HG02763 (cell line): Measurements from ENCODE around the gene GAK.

Source experiments
- ATAC-seq: cut with Tn5 transposase; IDR thresholded peaks from one replicate; pipeline ENCODE4 v1.9.1; 2021; ENCODE audit warnings: mild to moderate bottlenecking, moderate library complexity; ENCODE audit not compliant: unreplicated experiment

Gene GAK

GRCh38 chr4:964346-965025 lies 32.4 kb upstream of the GAK start:
- no peak for ATAC-seq

GRCh38 chr4:963276-964225 lies 31.4 kb upstream of the GAK start:
- no peak for ATAC-seq

GRCh38 chr4:962231-963208 lies 30.4 kb upstream of the GAK start:
- ATAC-seq, result no peak

- ATAC-seq, result no peak
These were observed 29.5 kb upstream of the GAK start for GRCh38 chr4:961351-962230.

DNA sequence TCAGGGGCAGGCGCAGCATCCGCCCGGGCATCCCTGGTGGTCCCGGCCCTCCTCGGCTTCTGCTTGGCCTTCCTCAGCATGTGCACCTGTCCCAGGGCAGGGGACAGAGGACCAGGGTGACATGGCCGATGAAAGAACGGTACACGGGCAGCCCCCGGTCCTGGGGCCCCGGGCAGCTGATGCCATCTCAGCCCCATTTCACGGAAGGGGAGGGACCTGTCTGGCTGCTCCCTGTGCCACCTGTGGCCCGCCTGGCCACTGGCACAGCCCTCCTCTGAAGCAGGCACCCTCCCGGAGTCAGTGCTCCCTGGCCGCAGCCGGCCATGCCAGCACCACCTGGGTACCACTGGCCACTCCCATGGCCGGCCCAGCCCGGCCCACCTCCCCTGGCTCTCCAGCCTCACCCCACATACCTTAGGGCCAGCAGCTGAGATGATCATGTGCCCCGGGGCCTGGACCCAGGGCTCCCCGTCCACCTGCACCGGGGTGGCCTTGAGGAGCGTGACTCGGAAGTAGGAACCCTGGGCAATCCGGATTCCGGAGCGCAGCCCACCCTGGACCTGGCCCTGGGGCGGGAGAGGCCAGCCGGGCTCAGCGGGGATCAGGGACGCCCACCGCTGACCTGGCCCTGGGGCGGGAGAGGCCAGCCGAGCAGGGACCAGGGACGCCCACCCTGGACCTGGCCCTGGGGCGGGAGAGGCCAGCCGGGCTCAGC lies 28.7 kb upstream of the GAK start:
- no peak for ATAC-seq

- ATAC-seq, result no peak
These were observed 28.1 kb upstream of the GAK start for GRCh38 chr4:960140-960635.

DNA sequence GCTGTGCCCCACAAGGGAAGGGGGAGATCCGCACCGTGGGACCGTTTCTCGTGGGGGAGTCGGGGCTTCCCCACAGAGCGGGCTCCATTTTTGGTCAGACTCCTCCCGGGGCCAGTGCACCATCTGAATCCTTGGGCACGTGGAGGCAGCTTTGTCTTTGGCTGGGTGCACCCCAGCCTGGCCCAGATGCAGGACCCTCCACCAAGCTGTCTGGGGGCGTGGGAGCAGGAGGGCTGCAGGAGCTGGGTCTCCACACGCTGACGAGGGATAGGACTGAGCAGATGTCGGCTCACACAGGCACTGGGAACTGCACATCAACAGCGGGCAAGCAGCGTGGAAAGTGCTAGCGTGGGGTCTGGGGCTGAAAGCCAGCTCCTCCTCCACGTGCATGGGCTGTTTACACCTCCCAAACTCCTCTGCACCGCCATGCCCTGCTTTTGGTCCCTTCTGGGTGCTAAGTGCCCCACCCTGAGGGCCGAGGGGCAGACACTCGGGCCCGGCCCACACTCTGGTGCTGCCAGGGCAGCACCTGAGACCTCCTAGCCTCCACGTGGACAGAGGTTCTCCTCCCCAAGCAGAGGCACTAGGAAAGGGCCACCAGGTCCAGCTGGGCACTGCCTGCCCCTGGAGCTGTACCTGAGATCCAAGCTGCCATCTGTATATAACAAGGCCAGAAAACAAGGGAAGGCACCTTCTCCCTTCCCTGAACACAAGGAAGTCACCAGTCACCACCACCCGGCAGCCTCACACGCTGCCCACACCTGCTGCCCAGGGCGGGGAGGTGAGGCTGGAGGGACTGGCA lies 27.4 kb upstream of the GAK start:
- no peak for ATAC-seq

- no peak for ATAC-seq
These were observed 26.7 kb upstream of the GAK start for GRCh38 chr4:958696-959337.

GRCh38 chr4:958314-958665 lies 26.2 kb upstream of the GAK start:
- no peak for ATAC-seq

DNA sequence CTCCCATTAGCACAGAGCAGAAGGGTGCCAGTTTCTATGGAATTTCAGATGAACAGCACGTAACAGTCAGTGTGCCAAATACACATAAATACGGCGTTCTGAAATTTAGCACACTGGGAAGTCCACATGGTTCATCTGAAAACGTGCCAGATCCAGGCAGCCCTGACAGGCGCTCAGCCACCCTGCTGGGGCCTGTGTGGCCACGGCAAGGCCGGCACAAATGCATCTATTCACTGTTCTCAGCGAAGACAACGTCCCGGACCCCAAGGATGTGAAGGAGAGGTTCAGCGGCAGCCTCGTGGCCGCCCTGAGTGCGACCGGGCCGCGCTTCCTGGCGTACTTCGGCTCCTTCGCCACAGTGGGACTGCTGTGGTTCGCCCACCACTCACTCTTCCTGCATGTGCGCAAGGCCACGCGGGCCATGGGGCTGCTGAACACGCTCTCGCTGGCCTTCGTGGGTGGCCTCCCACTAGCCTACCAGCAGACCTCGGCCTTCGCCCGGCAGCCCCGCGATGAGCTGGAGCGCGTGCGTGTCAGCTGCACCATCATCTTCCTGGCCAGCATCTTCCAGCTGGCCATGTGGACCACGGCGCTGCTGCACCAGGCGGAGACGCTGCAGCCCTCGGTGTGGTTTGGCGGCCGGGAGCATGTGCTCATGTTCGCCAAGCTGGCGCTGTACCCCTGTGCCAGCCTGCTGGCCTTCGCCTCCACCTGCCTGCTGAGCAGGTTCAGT lies 25.6 kb upstream of the GAK start:
- no peak for ATAC-seq

GRCh38 chr4:957231-957580 lies 25.1 kb upstream of the GAK start:
- no peak for ATAC-seq

DNA sequence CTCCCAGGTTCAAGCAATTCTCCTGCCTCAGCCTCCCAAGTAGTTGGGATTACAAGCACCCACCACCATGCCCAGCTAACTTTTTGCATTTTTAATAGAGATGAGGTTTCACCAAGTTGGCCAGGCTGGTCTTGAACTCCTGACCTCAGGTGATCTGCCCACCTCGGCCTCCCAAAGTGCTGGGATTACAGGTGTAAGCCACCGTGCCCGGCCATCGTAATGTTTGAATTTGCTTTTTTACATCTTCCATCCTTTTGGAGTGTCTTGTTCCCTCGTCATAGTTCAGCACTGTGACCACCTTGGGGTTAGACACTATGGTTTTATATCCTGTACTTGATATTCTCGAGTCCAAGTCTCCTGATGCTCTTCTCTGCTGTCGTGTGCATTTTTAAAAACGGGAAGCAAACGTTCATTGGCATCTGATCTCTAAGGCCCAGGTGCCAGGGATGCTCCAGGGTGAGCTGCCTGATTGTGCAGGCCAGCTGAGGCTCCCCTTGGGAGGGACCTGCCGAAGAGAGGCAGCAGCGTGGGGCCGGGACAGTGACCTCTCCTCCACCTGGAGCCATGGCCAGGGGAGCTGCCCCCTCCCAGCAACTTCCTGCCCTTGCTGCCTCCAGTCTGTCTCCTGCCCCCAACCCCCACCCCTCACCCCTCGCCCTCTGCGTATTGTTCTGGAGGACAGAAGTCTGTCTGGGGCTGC lies 24.6 kb upstream of the GAK start:
- no peak for ATAC-seq

DNA sequence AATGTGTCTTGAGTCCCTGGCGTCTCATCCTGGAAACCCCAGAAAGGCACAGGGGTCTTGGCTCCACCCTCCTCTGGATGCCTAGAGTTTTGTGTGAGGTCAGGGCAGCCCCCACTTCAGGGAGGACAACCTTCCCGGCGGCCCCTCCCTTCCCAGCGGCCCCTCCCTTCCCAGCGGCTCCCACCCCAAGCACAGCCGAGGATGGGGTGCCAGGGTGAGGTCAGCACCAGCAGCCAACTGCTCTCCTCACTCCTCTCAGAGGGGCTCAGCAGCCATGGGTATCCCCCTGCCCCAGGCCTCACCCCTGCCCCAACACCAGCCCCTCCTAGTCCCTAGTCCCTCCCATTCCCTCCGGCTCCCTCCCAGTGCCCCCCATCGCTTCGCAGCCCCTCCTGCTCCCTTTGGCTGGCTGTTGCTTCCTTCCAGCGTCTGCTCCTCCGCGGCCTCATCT lies 23.8 kb upstream of the GAK start:
- ATAC-seq, result no peak

DNA sequence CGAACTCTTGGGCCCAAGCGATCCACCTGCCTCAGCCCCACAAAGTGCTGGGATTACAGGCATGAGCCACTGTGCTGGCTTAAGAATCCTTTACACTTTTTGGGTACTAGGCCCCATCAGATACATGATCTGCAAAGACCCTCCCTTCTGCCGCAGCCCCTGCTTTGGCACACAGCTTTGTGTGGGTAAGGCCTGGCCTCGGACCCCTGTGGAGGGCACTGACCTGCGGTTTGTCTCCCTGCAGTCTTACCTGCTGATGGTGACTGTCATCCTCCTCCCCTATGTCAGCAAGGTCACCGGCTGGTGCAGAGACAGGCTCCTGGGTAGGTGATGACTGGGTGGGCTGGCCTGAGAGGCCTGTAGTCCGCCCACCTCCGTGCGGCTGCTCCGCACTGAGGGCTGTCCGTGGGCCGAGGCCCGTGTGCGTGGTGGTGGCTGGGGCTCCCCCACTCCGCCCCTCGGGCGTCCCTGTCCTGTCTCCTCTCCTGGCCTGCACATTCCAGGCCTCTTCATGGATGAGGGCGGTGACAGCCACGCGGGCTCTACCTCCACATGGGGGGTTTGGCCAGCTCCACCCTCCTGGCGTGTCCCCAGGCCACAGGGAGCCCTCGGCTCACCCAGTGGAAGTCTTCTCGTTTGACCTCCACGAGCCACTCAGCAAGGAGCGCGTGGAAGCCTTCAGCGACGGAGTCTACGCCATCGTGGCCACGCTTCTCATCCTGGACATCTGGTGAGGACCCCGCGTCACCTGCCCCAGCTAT lies 23.2 kb upstream of the GAK start:
- no peak for ATAC-seq

DNA sequence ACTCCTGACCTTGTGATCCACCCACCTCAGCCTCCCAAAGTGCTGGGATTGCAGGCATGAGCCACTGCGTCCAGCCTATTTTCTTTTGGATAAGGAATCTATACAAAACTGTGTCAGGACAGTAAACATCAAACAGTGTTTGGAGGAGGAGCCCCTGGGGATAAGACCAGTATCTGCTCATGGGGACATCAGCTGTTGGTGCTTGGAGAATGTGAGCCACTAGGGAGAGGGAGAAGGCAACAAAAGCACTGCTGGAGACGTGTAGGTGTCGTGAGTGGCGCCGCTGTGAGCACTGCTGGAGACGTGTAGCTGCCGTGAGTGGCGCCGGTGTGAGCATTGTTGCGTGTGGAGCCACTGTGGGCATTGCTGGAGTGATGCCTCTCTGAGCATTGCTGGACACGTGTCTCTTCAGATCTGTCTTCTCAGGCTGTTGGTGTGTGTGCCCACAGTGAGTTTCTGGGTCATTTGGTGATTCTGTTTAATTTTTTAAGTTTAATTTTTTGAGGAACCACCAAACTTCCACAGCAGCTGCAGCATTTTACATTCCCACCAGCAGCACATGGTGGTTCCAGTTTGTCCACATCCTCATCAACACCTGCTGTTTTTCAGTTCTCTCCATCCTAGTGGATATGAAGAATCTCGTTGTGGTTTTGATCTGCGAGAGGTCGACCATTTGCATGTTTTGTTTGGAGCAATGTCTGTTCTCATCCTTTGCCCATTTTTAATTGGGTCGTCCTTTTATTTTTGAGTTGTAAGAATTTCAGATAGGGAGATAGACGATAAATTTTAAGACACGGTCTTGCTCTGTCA lies 22.3 kb upstream of the GAK start:
- no peak for ATAC-seq
